T-helper 1 cell treated with Interleukin-12 subunit alpha and Interleukin-12 subunit beta and Interleukin-4 antibody, amounts not matched to agents 30 μg/mL and 1 μg/mL, for 36 hours (primary cell): ENCODE measurements around the gene ARHGAP25.

Source experiments
- H3K27ac Mint-ChIP-seq: one replicate; pipeline ENCODE4 v1.8.0; 2021; ENCODE audit warnings: mild to moderate bottlenecking, mixed read lengths
- H3K27me3 Mint-ChIP-seq: one replicate; pipeline ENCODE4 v1.8.0; 2021; ENCODE audit warnings: low read depth, mixed read lengths
- H3K36me3 Mint-ChIP-seq: one replicate; pipeline ENCODE4 v1.8.0; 2021; ENCODE audit warnings: low read depth, mixed read lengths
- H3K4me1 Mint-ChIP-seq: one replicate; pipeline ENCODE4 v1.8.0; 2021; ENCODE audit warnings: low read depth, mixed read lengths
- H3K4me3 Mint-ChIP-seq: one replicate; pipeline ENCODE4 v1.8.0; 2021; ENCODE audit warnings: mild to moderate bottlenecking, moderate library complexity, mixed read lengths
- H3K9me3 Mint-ChIP-seq: one replicate; pipeline ENCODE4 v1.8.0; 2021; ENCODE audit warnings: mixed read lengths

Gene ARHGAP25

GRCh38 chr2:68774569-68775271 lies 40.1 kb downstream of the ARHGAP25 start:
- Mint-ChIP-seq H3K9me3 (no peaks in the 10 kb centered on the region), H3K27ac (peak overlapping the region; percentile 88), H3K4me3 (peak overlapping the region; percentile 81), H3K4me1 (peaks cover 83% of the 10 kb centered on the region), H3K27me3 (no peaks in the 10 kb centered on the region), H3K36me3 (peaks cover 71% of the 10 kb centered on the region)

- Mint-ChIP-seq H3K36me3 (peaks cover 66% of the 10 kb centered on the region), H3K4me1 (peaks cover 80% of the 10 kb centered on the region), H3K4me3 (peak overlapping the region; percentile 81), H3K27ac (peak overlapping the region; percentile 88), H3K9me3 (no peaks in the 10 kb centered on the region), H3K27me3 (no peaks in the 10 kb centered on the region)
Observed at GRCh38 chr2:68775272-68775842, 40.7 kb downstream of the ARHGAP25 start.

- peak overlapping the region; percentile 88 for H3K27ac Mint-ChIP-seq
- no peaks in the 10 kb centered on the region for H3K9me3 Mint-ChIP-seq
- peaks cover 80% of the 10 kb centered on the region for H3K4me1 Mint-ChIP-seq
- no peaks in the 10 kb centered on the region for H3K27me3 Mint-ChIP-seq
- peak overlapping the region; percentile 81 for H3K4me3 Mint-ChIP-seq
- peaks cover 66% of the 10 kb centered on the region for H3K36me3 Mint-ChIP-seq
Observed at GRCh38 chr2:68776124-68776523, 41.5 kb downstream of the ARHGAP25 start.

- no peaks in the 10 kb centered on the region for H3K27me3 Mint-ChIP-seq
- H3K4me1 Mint-ChIP-seq = peaks cover 51% of the 10 kb centered on the region
- peak overlapping the region; percentile 17 for H3K27ac Mint-ChIP-seq
- H3K9me3 Mint-ChIP-seq = no peaks in the 10 kb centered on the region
- H3K4me3 Mint-ChIP-seq = peak overlapping the region; percentile 41
- peaks cover 55% of the 10 kb centered on the region for H3K36me3 Mint-ChIP-seq
Observed at GRCh38 chr2:68779595-68779994, 45.0 kb downstream of the ARHGAP25 start.

- H3K4me1 Mint-ChIP-seq = peaks cover 25% of the 10 kb centered on the region
- no peaks in the 10 kb centered on the region for H3K9me3 Mint-ChIP-seq
- H3K36me3 Mint-ChIP-seq = peaks cover 25% of the 10 kb centered on the region
- H3K27me3 Mint-ChIP-seq = no peaks in the 10 kb centered on the region
- H3K27ac Mint-ChIP-seq = no peak overlapping the region
- no peak overlapping the region for H3K4me3 Mint-ChIP-seq
Observed at GRCh38 chr2:68784188-68784587, 49.6 kb downstream of the ARHGAP25 start.

GRCh38 chr2:68784915-68785314 lies 50.3 kb downstream of the ARHGAP25 start:
- no peaks in the 10 kb centered on the region for H3K9me3 Mint-ChIP-seq
- no peaks in the 10 kb centered on the region for H3K27me3 Mint-ChIP-seq
- H3K36me3 Mint-ChIP-seq = peaks cover 26% of the 10 kb centered on the region
- no peak overlapping the region for H3K27ac Mint-ChIP-seq
- H3K4me3 Mint-ChIP-seq = no peak overlapping the region
- peaks cover 21% of the 10 kb centered on the region for H3K4me1 Mint-ChIP-seq

- H3K27me3 Mint-ChIP-seq = no peaks in the 10 kb centered on the region
Observed at GRCh38 chr2:68787356-68787755, 52.7 kb downstream of the ARHGAP25 start.

GRCh38 chr2:68789603-68790002 lies 55.0 kb downstream of the ARHGAP25 start:
- Mint-ChIP-seq H3K27me3 (no peaks in the 10 kb centered on the region), H3K36me3 (peaks cover 39% of the 10 kb centered on the region)

More at GRCh38 chr2:68787356-68787755, 52.7 kb downstream of the ARHGAP25 start:
- Mint-ChIP-seq H3K4me3 (no peak overlapping the region), H3K27ac (peak overlapping the region; percentile 23), H3K4me1 (peaks cover 19% of the 10 kb centered on the region), H3K9me3 (no peaks in the 10 kb centered on the region), H3K36me3 (peaks cover 24% of the 10 kb centered on the region)

GRCh38 chr2:68790600-68790999 lies 56.0 kb downstream of the ARHGAP25 start:
- Mint-ChIP-seq H3K4me1 (peaks cover 43% of the 10 kb centered on the region), H3K4me3 (no peak overlapping the region), H3K36me3 (peaks cover 45% of the 10 kb centered on the region), H3K27ac (peak overlapping the region; percentile 42), H3K27me3 (no peaks in the 10 kb centered on the region), H3K9me3 (no peaks in the 10 kb centered on the region)

More at GRCh38 chr2:68789603-68790002, 55.0 kb downstream of the ARHGAP25 start:
- no peak overlapping the region for H3K4me3 Mint-ChIP-seq
- H3K9me3 Mint-ChIP-seq = no peaks in the 10 kb centered on the region
- H3K27ac Mint-ChIP-seq = no peak overlapping the region
- peaks cover 34% of the 10 kb centered on the region for H3K4me1 Mint-ChIP-seq

GRCh38 chr2:68791914-68792313 lies 57.3 kb downstream of the ARHGAP25 start:
- Mint-ChIP-seq H3K4me1 (peaks cover 54% of the 10 kb centered on the region), H3K36me3 (peaks cover 56% of the 10 kb centered on the region), H3K27ac (peak overlapping the region; percentile 1), H3K4me3 (no peak overlapping the region), H3K9me3 (no peaks in the 10 kb centered on the region), H3K27me3 (no peaks in the 10 kb centered on the region)

GRCh38 chr2:68792751-68793150 lies 58.1 kb downstream of the ARHGAP25 start:
- no peaks in the 10 kb centered on the region for H3K9me3 Mint-ChIP-seq
- no peak overlapping the region for H3K4me3 Mint-ChIP-seq
- H3K27ac Mint-ChIP-seq = no peak overlapping the region
- H3K27me3 Mint-ChIP-seq = no peaks in the 10 kb centered on the region
- peaks cover 60% of the 10 kb centered on the region for H3K36me3 Mint-ChIP-seq
- H3K4me1 Mint-ChIP-seq = peaks cover 51% of the 10 kb centered on the region

GRCh38 chr2:68796295-68796905 lies 61.8 kb downstream of the ARHGAP25 start:
- Mint-ChIP-seq H3K27ac (peak overlapping the region; percentile 89), H3K27me3 (no peaks in the 10 kb centered on the region), H3K36me3 (peaks cover 73% of the 10 kb centered on the region), H3K4me1 (peaks cover 57% of the 10 kb centered on the region), H3K4me3 (peak overlapping the region; percentile 11), H3K9me3 (no peaks in the 10 kb centered on the region)

GRCh38 chr2:68798569-68798968 lies 64.0 kb downstream of the ARHGAP25 start:
- Mint-ChIP-seq H3K4me1 (peaks cover 40% of the 10 kb centered on the region), H3K27me3 (no peaks in the 10 kb centered on the region), H3K4me3 (no peak overlapping the region), H3K36me3 (peaks cover 57% of the 10 kb centered on the region), H3K27ac (peak overlapping the region; percentile 12), H3K9me3 (no peaks in the 10 kb centered on the region)

GRCh38 chr2:68799140-68800026 lies 64.8 kb downstream of the ARHGAP25 start:
- H3K4me1 Mint-ChIP-seq = peaks cover 35% of the 10 kb centered on the region
- H3K9me3 Mint-ChIP-seq = no peaks in the 10 kb centered on the region
- peaks cover 54% of the 10 kb centered on the region for H3K36me3 Mint-ChIP-seq
- H3K27me3 Mint-ChIP-seq = no peaks in the 10 kb centered on the region
- H3K4me3 Mint-ChIP-seq = no peak overlapping the region
- no peak overlapping the region for H3K27ac Mint-ChIP-seq
